HG03558 (cell line): ENCODE results near the gene C1R.
"Not testable (repeated sequence)": the region's sequence is repeated elsewhere in the genome, so short reads cannot be mapped to it uniquely, and the experiment has no call there.

Experiments used
- ATAC-seq: cut with Tn5 transposase; IDR thresholded peaks from one replicate; pipeline ENCODE4 v1.9.1; 2021; ENCODE audit warnings: moderate number of reproducible peaks; ENCODE audit not compliant: unreplicated experiment; ENCODE audit errors: extremely low read depth

C1R gene

DNA sequence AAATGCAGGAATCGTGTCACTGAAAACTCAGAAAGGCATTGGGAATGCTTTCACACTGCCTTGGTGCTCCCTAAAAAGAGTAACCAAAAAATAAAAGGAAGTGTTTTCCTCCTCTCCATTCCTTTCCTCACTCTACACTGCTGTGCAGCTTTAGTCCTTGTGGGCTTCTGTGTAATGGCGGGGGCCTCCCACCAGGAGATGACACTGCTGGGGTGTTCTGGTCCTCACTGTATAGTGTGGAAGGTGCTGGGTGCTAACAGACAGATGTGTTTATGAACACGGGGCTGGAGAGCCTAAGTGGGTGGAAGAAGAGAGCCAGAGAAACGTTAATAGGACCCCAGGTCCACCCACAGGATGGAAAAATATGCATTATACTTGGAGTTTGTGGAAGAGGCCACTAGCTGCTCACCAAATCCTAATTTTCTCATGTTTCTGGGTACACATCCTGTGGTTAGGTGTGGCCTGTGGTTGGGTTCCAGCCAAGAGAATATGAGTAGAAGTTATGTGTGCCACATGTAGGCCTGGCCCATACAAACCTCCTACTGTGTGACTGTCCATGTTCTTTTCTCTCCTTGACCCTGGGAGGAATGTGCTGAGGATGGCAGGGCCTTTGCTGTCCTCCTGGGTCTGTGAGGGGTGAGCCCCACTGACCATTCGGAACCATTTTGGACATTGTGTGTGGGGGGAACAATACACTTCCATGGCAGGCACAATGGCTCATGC is 45.7 kb downstream of the C1R start:
- no peak for ATAC-seq

DNA sequence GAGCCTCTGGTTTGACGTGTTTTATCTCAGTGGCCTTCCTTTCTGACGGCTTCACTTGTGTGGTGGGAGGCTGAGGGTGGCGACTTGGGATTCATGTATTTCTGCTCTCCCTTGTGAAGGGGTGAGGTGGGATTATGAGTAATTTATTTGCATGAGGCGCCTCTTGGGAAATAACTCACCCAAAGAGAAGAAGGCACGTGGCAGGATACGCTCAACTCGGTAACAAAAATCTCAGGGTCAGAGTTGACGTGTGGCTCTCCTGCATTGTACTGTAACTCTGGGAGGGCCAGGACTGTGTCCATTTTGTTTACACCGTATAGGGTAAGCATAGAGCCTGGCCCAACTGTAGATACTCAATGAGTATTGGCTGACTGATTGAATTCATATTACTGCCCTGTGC is 46.3 kb downstream of the C1R start:
- no peak for ATAC-seq

DNA sequence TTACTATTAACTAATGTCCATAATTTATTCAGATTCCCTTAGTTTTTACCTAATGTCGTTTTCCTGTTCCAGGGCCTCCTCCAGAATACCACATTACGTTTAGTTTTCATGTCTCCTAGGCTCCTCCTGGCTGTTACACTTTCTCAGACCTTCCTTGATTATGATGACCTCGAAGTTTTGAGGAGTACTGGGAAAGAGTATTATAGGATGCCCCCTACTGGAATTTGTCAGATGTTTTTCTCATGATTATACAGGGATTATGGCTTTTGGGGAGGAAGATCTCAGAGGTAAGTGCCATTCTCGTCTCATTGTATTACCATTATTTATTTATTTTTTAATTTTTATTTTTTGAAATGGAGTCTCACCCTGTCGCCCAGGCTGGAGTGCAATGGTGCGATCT is 49.4 kb downstream of the C1R start:
- no peak for ATAC-seq

DNA sequence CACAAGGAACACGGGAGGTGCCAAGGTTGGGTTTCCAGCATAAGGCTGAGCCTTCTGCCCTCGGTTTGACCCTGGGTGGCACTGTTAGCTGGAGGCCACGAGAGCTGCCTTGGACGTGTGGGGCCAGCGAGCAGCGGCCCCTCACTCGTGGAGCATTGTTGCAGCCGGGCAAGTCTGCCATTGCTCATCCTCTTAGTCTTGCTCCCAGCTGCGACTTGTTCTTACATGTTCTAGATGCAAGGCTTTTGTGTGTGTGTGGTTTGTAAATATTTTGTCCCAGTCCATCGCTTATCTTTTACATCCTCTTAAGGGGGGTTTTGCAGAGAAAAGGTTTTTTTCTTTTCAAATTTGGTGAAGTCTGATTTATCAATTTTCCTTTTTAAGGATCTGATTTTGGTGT is 52.8 kb downstream of the C1R start:
- no peak for ATAC-seq

DNA sequence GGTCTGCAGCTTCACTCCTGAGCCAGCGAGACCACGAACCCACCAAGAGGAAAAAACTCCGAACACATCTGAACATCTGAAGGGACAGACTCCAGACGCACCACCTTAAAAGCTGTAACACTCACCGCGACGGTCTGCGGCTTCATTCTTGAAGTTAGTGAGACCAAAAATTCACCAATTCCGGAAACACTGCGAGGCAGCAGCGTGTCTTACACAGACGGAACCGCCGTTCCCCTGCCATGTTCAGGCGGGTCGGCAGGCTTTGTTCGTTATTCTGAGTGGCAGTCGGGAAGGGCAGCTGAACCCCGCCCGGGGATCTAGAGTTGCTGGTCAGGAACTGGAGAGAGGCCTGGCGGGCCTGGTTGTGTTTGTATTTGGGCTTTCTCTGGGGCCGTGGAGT is 53.7 kb downstream of the C1R start:
- no peak for ATAC-seq

DNA sequence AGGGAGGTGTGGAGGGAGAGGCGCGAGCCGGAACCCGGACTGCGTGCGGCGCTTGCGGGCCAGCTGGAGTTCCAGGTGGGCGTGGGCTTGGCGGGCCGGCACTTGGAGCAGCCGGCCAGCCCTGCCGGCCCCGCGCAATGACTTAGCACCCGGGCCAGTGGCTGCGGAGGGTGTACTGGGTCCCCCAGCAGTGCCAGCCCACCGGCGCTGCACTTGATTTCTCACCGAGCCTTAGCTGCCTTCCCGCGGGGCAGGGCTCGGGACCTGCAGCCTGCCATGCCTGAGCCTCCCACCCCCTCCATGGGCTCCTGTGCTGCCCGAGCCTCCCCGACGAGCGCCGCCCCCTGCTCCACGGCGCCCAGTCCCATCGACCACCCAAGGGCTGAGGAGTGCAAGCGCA is 54.8 kb downstream of the C1R start:
- not testable (repeated sequence) for ATAC-seq

DNA sequence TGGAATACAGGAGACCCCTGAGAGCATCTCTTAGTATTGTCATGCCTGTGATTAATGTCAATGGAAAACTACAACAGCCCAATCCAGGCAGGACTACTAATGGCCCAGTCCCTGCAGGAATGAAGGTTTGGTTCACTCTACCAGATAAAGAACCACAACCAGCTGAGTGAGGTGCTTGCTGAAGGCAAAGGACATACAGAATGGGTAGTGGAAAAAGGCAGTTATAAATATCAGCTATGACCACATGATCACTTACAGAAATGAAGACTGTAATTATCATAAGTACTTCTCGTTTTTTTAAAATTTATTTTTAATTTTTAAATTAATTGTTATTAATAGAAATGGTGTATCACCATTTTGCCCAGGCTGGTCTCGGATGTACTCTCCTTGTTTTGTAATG is 56.8 kb downstream of the C1R start:
- ATAC-seq, result no peak

DNA sequence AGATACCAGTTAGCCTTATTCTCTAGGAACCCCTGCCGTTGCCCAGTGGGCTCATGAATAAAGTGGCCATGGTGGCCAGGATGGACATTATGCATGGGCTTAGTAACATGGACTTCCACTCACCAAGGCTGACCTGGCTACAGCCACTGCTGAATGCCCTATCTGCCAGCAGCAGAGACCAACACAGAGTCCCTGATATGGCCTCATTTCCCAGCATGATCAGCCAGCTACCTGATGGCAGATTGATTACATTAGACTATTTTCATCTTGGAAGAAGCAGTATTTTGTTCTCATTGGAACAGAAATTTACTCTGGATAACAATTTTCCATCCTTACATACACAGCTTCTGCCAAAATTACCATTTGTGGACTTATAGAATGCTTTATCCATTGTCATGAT is 57.8 kb downstream of the C1R start:
- no peak for ATAC-seq

DNA sequence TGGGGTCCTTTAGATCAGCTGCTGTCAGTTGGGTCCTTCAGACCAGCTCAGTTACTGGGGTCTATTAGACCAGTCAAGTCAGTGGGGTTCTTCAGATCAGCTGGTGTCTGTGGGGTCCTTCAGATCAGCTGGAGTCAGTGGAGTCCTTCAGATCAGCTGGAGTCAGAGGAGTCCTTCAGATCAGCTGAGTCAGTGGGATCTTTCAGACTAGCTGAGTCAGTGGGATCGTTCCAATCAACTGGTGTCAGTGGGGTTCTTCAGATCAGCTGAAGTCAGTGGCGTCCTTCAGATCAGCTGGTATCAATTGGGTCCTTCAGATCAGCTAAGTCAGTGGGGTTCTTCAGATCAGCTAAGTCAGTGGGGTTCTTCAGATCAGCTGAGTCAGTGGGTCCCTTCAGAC is 59.3 kb downstream of the C1R start:
- ATAC-seq, result no peak

DNA sequence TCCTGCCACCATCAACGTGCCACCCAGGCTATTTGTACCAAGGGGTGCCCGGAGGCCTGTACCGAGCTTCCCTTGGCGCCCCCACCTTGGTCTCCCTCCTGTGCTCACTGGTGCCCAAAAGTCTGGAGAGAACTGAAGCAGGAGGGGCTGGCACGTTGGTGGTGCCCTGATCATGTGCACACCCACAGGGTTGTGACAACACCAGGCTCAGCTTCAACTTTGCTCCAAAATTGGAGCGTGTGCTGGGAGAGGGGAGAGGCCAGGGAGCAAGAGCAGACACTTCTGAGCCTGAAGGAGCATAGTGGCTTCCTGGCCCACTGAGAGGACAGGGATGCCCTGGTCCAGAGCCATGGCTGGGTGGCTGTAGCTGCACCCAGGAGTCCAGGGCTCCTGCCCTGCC is 60.9 kb downstream of the C1R start:
- no peak for ATAC-seq
